ENCODE measurements around the gene KRTAP10-8.

DNA sequence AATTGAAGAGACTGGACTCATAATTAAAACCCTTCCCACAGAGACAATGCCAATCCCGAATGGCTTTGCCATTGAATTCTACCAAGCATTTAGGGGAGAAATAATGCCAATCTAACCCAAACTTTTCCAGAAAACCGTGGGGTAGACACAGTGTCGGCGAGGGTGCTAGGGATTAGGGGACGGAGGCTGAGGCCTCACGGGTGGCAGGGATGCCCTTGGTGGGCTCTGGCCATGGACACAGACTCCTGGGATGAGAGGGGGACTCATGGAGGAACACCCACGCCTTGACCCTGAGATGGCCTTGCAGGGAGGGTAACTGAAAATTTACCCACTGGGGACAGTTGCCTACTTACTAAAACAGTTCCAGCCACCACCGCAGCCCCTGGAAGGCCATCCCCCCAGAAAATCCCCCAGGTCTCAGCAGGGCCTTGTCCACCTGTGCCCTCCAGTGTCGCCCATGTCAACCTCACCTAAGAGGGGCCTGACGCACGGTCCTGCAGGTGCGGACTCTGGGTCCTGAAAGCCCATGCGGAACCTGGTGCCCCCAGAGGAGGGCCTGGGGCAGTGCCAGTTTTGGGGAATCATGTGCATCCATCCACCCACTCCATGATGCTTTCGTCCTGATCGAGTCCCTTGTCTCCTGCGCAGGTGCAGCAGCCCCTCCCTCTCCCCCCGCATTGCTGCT lies 33.4 kb upstream of the KRTAP10-8 start:
- TF ChIP-seq NR1H2 (CRISPR knock-in tag; IDR thresholded peaks at IDR 0.05) (no peak), GABPB1 (CRISPR knock-in tag; IDR thresholded peaks at IDR 0.05) (no peak), SMAD3 (CRISPR knock-in tag; IDR thresholded peaks at IDR 0.05; ENCODE audit: borderline replicate concordance) (no peak), ZBTB21 (CRISPR knock-in tag; IDR thresholded peaks at IDR 0.05; ENCODE audit: borderline replicate concordance) (no peak), CREB1 (CRISPR knock-in tag; IDR thresholded peaks at IDR 0.05) (no peak), IRF2 (CRISPR knock-in tag; IDR thresholded peaks at IDR 0.05; ENCODE audit: borderline replicate concordance, low read depth) (no peak), ZNF121 (CRISPR knock-in tag; IDR thresholded peaks at IDR 0.05) (no peak)
- TF ChIP-seq, protein P1, sequence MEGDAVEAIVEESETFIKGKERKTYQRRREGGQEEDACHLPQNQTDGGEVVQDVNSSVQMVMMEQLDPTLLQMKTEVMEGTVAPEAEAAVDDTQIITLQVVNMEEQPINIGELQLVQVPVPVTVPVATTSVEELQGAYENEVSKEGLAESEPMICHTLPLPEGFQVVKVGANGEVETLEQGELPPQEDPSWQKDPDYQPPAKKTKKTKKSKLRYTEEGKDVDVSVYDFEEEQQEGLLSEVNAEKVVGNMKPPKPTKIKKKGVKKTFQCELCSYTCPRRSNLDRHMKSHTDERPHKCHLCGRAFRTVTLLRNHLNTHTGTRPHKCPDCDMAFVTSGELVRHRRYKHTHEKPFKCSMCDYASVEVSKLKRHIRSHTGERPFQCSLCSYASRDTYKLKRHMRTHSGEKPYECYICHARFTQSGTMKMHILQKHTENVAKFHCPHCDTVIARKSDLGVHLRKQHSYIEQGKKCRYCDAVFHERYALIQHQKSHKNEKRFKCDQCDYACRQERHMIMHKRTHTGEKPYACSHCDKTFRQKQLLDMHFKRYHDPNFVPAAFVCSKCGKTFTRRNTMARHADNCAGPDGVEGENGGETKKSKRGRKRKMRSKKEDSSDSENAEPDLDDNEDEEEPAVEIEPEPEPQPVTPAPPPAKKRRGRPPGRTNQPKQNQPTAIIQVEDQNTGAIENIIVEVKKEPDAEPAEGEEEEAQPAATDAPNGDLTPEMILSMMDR (IDR thresholded peaks at IDR 0.05): no peak
- TF ChIP-seq, protein P2, sequence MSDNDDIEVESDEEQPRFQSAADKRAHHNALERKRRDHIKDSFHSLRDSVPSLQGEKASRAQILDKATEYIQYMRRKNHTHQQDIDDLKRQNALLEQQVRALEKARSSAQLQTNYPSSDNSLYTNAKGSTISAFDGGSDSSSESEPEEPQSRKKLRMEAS (CRISPR knock-in tag; IDR thresholded peaks at IDR 0.05): no peak
- TF ChIP-seq, protein P3, sequence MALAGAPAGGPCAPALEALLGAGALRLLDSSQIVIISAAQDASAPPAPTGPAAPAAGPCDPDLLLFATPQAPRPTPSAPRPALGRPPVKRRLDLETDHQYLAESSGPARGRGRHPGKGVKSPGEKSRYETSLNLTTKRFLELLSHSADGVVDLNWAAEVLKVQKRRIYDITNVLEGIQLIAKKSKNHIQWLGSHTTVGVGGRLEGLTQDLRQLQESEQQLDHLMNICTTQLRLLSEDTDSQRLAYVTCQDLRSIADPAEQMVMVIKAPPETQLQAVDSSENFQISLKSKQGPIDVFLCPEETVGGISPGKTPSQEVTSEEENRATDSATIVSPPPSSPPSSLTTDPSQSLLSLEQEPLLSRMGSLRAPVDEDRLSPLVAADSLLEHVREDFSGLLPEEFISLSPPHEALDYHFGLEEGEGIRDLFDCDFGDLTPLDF (CRISPR knock-in tag; IDR thresholded peaks at IDR 0.05): no peak
